WTC11 (cell line): ENCODE results near the gene MRPL46. TPM values are rescaled to one million over a fixed set of nuclear protein-coding genes. Genes with fewer than 3 reads are reported as not detected.
A peak's percentile ranks its signal among the peaks of the same experiment; 100 is the strongest.

ENCODE experiments used
- ATAC-seq: fragments of 200-7000 bp; cut with Tn5 transposase; 2 replicates; pipeline ENCODE4 v1.10.0; 2021; ENCODE audit warnings: mild to moderate bottlenecking, moderate library complexity
- CTCF ChIA-PET: fragments of 300-600 bp; sonication (Branson Sonifier 250); formaldehyde crosslinking; loops from one replicate; lab custom pipeline; 2021; ENCODE audit warnings: antibody characterized with exemption; lab: Charles Lee
- POLR2A ChIA-PET: fragments of 350-600 bp; sonication (Branson Sonifier 250); formaldehyde crosslinking; loops from one replicate; lab custom pipeline; 2021; ENCODE audit warnings: antibody characterized with exemption; lab: Charles Lee
- DNase-seq: peaks from one replicate; pipeline ENCODE4 v3.0.0; 2021; ENCODE audit warnings: low spot score
- H3K27ac Mint-ChIP-seq: 2 replicates; pipeline ENCODE4 v1.8.0; 2021; ENCODE audit warnings: mixed read lengths
- H3K27me3 Mint-ChIP-seq: 2 replicates; pipeline ENCODE4 v1.8.0; 2021; ENCODE audit warnings: low read depth, mild to moderate bottlenecking, moderate library complexity, mixed read lengths
- H3K36me3 Mint-ChIP-seq: 2 replicates; pipeline ENCODE4 v1.8.0; 2021; ENCODE audit warnings: mixed read lengths
- H3K4me1 Mint-ChIP-seq: 2 replicates; pipeline ENCODE4 v1.8.0; 2022; ENCODE audit warnings: mixed read lengths
- H3K4me3 Mint-ChIP-seq: 2 replicates; pipeline ENCODE4 v1.8.0; 2021; ENCODE audit warnings: mild to moderate bottlenecking, moderate library complexity, mixed read lengths
- H3K9me3 Mint-ChIP-seq: 2 replicates; pipeline ENCODE4 v1.8.0; 2021; ENCODE audit warnings: mixed read lengths
- ATF3 ChIP-seq: sonication (generic); formaldehyde crosslinking; conservative IDR thresholded peaks from 2 replicates; pipeline ENCODE4 v1.8.1; 2022; ENCODE audit warnings: mild to moderate bottlenecking, missing genetic modification reagents
- CREM ChIP-seq: sonication (generic); formaldehyde crosslinking; IDR thresholded peaks from 2 replicates; pipeline ENCODE4 v1.8.1; 2022; ENCODE audit warnings: mild to moderate bottlenecking, missing genetic modification reagents, moderate library complexity
- E2F5 ChIP-seq: sonication (generic); formaldehyde crosslinking; IDR thresholded peaks from 2 replicates; pipeline ENCODE4 v1.8.1; 2022; ENCODE audit warnings: mild to moderate bottlenecking, moderate library complexity, missing genetic modification reagents
- ETV6 ChIP-seq: sonication (generic); formaldehyde crosslinking; IDR thresholded peaks from 2 replicates; pipeline ENCODE4 v1.8.1; 2022; ENCODE audit warnings: mild to moderate bottlenecking, missing genetic modification reagents
- IRF1 ChIP-seq: sonication (generic); formaldehyde crosslinking; IDR thresholded peaks from 2 replicates; pipeline ENCODE4 v1.8.0; 2023; ENCODE audit warnings: missing genetic modification reagents
- NFATC4 ChIP-seq: fragments of 250-450 bp; sonication (Bioruptor Pico); IDR thresholded peaks from 2 replicates; pipeline ENCODE4 v1.9.0; 2021; ENCODE audit warnings: mild to moderate bottlenecking
- SMAD4 ChIP-seq: sonication (generic); formaldehyde crosslinking; IDR thresholded peaks from 2 replicates; pipeline ENCODE4 v1.8.0; 2022; ENCODE audit warnings: mild to moderate bottlenecking, missing genetic modification reagents
- SOX15 ChIP-seq: fragments of 250-450 bp; sonication (Bioruptor Pico); IDR thresholded peaks from 2 replicates; pipeline ENCODE4 v1.9.0; 2021; ENCODE audit warnings: mild to moderate bottlenecking
- ZBTB43 ChIP-seq: sonication (generic); formaldehyde crosslinking; IDR thresholded peaks from 2 replicates; pipeline ENCODE4 v1.8.1; 2023; ENCODE audit warnings: mild to moderate bottlenecking, missing genetic modification reagents
- ZNF121 ChIP-seq: sonication (generic); formaldehyde crosslinking; IDR thresholded peaks from 2 replicates; pipeline ENCODE4 v1.8.0; 2023; ENCODE audit warnings: missing genetic modification reagents
- ZNF219 ChIP-seq: sonication (generic); formaldehyde crosslinking; IDR thresholded peaks from 2 replicates; pipeline ENCODE4 v1.8.0; 2023; ENCODE audit warnings: missing genetic modification reagents, mild to moderate bottlenecking, borderline replicate concordance
- total RNA-seq: library from RNA; stranded (reverse); gene quantifications from 3 replicates; pipeline ENCODE4 v1.2.3, GENCODE V29; 2021
- TF ChIP-seq, protein P1 (sequence below): sonication (generic); formaldehyde crosslinking; IDR thresholded peaks from 2 replicates; pipeline ENCODE4 v1.8.0; 2022; ENCODE audit warnings: mild to moderate bottlenecking, missing genetic modification reagents
- TF ChIP-seq, protein P2 (sequence below): sonication (generic); formaldehyde crosslinking; IDR thresholded peaks from 2 replicates; pipeline ENCODE4 v1.8.0; 2022; ENCODE audit warnings: missing genetic modification reagents
- TF ChIP-seq, protein P3 (sequence below): fragments of 250-450 bp; sonication (Bioruptor Pico); conservative IDR thresholded peaks from 2 replicates; pipeline ENCODE4 v1.9.0; 2021; ENCODE audit warnings: mild to moderate bottlenecking
- TF ChIP-seq, protein P4 (sequence below): sonication (generic); formaldehyde crosslinking; IDR thresholded peaks from 2 replicates; pipeline ENCODE4 v1.8.1; 2022; ENCODE audit warnings: low read depth, mild to moderate bottlenecking, moderate library complexity, missing genetic modification reagents, borderline replicate concordance
- TF ChIP-seq, protein P5 (sequence below): sonication (generic); formaldehyde crosslinking; IDR thresholded peaks from 2 replicates; pipeline ENCODE4 v1.8.0; 2023; ENCODE audit warnings: mild to moderate bottlenecking, missing genetic modification reagents

MRPL46 gene
- total RNA-seq, 1 experiment from 2014 or later: 26.8 TPM

DNA sequence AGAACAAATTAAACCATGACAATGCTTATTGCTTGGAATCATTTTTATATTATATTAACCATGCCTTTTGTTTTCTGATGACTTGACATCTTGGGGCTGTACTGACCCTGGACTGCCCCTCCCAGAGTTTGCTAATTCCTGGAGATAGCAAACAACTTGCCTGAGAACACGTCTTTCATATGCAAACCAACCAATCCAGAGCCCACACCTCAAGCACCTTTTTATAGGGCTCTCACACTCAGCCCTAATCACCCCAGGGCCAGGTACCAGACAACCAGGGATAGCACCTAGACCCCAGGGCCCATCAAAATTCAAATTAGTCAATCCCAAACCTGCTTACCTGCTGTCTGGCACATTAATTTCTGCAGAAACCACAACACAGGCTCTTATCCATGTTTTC is 37.3 kb upstream of the MRPL46 start:
- no peak overlapping the region for H3K4me3 Mint-ChIP-seq
- peaks cover 8% of the 10 kb centered on the region for H3K36me3 Mint-ChIP-seq
- H3K27ac Mint-ChIP-seq: no peak overlapping the region
- TF ChIP-seq, protein P1, sequence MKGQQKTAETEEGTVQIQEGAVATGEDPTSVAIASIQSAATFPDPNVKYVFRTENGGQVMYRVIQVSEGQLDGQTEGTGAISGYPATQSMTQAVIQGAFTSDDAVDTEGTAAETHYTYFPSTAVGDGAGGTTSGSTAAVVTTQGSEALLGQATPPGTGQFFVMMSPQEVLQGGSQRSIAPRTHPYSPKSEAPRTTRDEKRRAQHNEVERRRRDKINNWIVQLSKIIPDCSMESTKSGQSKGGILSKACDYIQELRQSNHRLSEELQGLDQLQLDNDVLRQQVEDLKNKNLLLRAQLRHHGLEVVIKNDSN (CRISPR knock-in tag): no peak
- TF ChIP-seq CREM (CRISPR knock-in tag): no peak
- TF ChIP-seq NFATC4 (CRISPR knock-in tag): no peak
- no peak for TF ChIP-seq ZBTB43 (CRISPR knock-in tag)
- no peak for TF ChIP-seq ETV6 (CRISPR knock-in tag)
- TF ChIP-seq ZNF219 (CRISPR knock-in tag): no peak
- TF ChIP-seq, protein P2, sequence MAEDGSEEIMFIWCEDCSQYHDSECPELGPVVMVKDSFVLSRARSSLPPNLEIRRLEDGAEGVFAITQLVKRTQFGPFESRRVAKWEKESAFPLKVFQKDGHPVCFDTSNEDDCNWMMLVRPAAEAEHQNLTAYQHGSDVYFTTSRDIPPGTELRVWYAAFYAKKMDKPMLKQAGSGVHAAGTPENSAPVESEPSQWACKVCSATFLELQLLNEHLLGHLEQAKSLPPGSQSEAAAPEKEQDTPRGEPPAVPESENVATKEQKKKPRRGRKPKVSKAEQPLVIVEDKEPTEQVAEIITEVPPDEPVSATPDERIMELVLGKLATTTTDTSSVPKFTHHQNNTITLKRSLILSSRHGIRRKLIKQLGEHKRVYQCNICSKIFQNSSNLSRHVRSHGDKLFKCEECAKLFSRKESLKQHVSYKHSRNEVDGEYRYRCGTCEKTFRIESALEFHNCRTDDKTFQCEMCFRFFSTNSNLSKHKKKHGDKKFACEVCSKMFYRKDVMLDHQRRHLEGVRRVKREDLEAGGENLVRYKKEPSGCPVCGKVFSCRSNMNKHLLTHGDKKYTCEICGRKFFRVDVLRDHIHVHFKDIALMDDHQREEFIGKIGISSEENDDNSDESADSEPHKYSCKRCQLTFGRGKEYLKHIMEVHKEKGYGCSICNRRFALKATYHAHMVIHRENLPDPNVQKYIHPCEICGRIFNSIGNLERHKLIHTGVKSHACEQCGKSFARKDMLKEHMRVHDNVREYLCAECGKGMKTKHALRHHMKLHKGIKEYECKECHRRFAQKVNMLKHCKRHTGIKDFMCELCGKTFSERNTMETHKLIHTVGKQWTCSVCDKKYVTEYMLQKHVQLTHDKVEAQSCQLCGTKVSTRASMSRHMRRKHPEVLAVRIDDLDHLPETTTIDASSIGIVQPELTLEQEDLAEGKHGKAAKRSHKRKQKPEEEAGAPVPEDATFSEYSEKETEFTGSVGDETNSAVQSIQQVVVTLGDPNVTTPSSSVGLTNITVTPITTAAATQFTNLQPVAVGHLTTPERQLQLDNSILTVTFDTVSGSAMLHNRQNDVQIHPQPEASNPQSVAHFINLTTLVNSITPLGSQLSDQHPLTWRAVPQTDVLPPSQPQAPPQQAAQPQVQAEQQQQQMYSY (CRISPR knock-in tag): 0 out of 2 replicates have a peak, but pooled peaks have one; percentile 49
- TF ChIP-seq, all 79 proteins: peak for 1
- DNase-seq (no peak), ATAC-seq (peak; percentile 89)
- Mint-ChIP-seq H3K27me3 (peaks cover 62% of the 10 kb centered on the region), H3K4me1 (peaks cover 28% of the 10 kb centered on the region), H3K9me3 (peaks cover 5% of the 10 kb centered on the region; the same call in 1 of the 2 replicates)
- ChIA-PET CTCF (no interaction called here), POLR2A (interaction anchor here (0.6 kb wide), 1 partner anchor 229 kb away, joined by 3 read pairs; no protein-coding TSS in a partner anchor)

DNA sequence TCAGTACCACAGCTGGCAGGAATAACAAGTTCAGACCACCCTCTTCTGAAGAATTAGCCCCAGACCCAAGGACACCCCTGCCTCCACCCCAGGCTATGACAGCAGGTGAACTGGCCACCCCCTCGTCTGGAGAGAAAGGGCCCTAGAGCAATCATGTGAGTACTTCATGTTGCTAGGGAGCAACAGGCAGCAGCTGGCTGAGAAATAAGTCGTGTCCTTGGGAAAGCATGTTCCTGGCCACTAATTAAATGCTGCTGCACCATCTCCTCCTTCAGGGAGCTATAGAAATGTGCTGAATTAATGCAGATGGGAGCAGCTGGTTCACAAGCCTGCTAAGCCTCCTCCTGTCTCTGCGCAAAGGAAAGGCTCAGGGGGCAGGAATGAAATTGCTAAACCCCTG is 31.8 kb upstream of the MRPL46 start:
- Mint-ChIP-seq H3K36me3 (no peaks in the 10 kb centered on the region), H3K9me3 (no peaks in the 10 kb centered on the region), H3K27ac (no peak overlapping the region), H3K4me1 (peaks cover 14% of the 10 kb centered on the region), H3K4me3 (no peak overlapping the region), H3K27me3 (peaks cover 21% of the 10 kb centered on the region)
- no peak for TF ChIP-seq SMAD4 (CRISPR knock-in tag)
- no peak for TF ChIP-seq ZNF121 (CRISPR knock-in tag)
- TF ChIP-seq, protein P3, sequence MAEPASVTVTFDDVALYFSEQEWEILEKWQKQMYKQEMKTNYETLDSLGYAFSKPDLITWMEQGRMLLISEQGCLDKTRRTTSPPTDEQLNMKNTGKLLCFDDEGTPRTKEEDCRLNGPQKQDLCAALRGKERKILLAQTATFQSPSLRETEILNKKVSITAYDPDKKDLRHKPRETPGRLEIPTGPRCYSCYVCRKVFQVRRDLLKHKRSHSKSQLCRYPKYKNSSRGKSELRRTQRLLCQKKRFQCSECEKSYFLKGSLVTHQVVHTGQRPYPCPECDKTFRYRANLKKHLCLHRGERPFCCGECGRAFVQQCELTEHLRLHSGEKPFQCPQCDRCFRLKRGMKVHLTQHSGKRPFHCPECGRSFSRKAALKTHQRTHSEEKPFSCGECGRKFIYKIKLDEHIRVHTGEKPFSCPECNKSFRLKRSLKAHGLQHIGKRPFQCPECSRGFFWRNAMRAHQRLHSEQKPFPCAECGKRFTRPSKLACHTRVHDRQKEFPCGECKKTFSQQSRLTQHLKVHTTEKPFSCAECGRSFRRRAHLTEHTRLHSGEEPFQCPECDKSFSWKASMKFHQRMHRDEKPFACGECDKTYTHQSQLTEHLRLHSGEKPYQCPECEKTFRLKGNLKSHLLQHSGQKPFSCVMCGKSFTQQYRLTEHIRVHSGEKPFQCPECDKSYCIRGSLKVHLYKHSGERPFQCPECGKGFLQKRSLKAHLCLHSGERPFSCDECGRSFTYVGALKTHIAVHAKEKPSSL (CRISPR knock-in tag): no peak
- no peak for TF ChIP-seq SOX15 (CRISPR knock-in tag)
- TF ChIP-seq, protein P4, sequence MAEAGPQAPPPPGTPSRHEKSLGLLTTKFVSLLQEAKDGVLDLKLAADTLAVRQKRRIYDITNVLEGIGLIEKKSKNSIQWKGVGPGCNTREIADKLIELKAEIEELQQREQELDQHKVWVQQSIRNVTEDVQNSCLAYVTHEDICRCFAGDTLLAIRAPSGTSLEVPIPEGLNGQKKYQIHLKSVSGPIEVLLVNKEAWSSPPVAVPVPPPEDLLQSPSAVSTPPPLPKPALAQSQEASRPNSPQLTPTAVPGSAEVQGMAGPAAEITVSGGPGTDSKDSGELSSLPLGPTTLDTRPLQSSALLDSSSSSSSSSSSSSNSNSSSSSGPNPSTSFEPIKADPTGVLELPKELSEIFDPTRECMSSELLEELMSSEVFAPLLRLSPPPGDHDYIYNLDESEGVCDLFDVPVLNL (CRISPR knock-in tag): no peak
- no peak for ATAC-seq
- CTCF ChIA-PET: no interaction called here
- POLR2A ChIA-PET: no interaction called here
- DNase-seq: no peak

GRCh38 chr15:88497109-88497765 is 30.0 kb upstream of the MRPL46 start:
- POLR2A ChIA-PET: no interaction called here
- TF ChIP-seq NFATC4 (CRISPR knock-in tag): no peak
- TF ChIP-seq E2F5 (CRISPR knock-in tag): no peak
- TF ChIP-seq, protein P5, sequence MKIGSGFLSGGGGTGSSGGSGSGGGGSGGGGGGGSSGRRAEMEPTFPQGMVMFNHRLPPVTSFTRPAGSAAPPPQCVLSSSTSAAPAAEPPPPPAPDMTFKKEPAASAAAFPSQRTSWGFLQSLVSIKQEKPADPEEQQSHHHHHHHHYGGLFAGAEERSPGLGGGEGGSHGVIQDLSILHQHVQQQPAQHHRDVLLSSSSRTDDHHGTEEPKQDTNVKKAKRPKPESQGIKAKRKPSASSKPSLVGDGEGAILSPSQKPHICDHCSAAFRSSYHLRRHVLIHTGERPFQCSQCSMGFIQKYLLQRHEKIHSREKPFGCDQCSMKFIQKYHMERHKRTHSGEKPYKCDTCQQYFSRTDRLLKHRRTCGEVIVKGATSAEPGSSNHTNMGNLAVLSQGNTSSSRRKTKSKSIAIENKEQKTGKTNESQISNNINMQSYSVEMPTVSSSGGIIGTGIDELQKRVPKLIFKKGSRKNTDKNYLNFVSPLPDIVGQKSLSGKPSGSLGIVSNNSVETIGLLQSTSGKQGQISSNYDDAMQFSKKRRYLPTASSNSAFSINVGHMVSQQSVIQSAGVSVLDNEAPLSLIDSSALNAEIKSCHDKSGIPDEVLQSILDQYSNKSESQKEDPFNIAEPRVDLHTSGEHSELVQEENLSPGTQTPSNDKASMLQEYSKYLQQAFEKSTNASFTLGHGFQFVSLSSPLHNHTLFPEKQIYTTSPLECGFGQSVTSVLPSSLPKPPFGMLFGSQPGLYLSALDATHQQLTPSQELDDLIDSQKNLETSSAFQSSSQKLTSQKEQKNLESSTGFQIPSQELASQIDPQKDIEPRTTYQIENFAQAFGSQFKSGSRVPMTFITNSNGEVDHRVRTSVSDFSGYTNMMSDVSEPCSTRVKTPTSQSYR (CRISPR knock-in tag): no peak
- no peak for TF ChIP-seq IRF1 (CRISPR knock-in tag)
- no peak for TF ChIP-seq ATF3 (CRISPR knock-in tag)

More at GRCh38 chr15:88497109-88497765, 30.0 kb upstream of the MRPL46 start:
- Mint-ChIP-seq H3K27ac (peak overlapping the region; percentile 11; the same call in 1 of the 2 replicates), H3K36me3 (no peaks in the 10 kb centered on the region), H3K9me3 (no peaks in the 10 kb centered on the region), H3K27me3 (peaks cover 6% of the 10 kb centered on the region), H3K4me1 (peaks cover 6% of the 10 kb centered on the region; the same call in 1 of the 2 replicates), H3K4me3 (no peak overlapping the region)
- ATAC-seq (no peak), DNase-seq (no peak)
- CTCF ChIA-PET: no interaction called here
